C4-2B (cell line): Measurements from ENCODE around the gene EEPD1.

ENCODE experiments used
- H3K27ac ChIP-seq: fragments of 450-650 bp; 2 replicates; pipeline ENCODE4 v1.5.1; 2017
- CTCF ChIP-seq: fragments of 450-650 bp; conservative IDR thresholded peaks from 2 replicates; pipeline ENCODE4 v1.5.1; 2017; ENCODE audit warnings: mild to moderate bottlenecking
- ZFX ChIP-seq: fragments of 450-650 bp; IDR thresholded peaks from 2 replicates; pipeline ENCODE4 v1.6.1; 2017

The EEPD1 gene

GRCh38 chr7:36208426-36208825, 55.4 kb downstream of the EEPD1 start:
- TF ChIP-seq CTCF (no peak), ZFX (no peak)
- H3K27ac ChIP-seq = peak overlapping the region; percentile 35

- TF ChIP-seq CTCF (no peak), ZFX (no peak)
- H3K27ac ChIP-seq = no peak overlapping the region
Measured at GRCh38 chr7:36208997-36209813, 56.2 kb downstream of the EEPD1 start.

GRCh38 chr7:36209814-36210183, 56.7 kb downstream of the EEPD1 start:
- TF ChIP-seq ZFX = no peak
- H3K27ac ChIP-seq = no peak overlapping the region

- H3K27ac ChIP-seq = no peak overlapping the region
- TF ChIP-seq CTCF (no peak), ZFX (no peak)
Measured at GRCh38 chr7:36210291-36210922, 57.4 kb downstream of the EEPD1 start.

- TF ChIP-seq ZFX (no peak), CTCF (no peak)
- H3K27ac ChIP-seq = no peak overlapping the region
Measured at GRCh38 chr7:36214608-36215456, 61.8 kb downstream of the EEPD1 start.

- H3K27ac ChIP-seq = no peak overlapping the region
- TF ChIP-seq CTCF (no peak), ZFX (no peak)
Measured at GRCh38 chr7:36215457-36215765, 62.4 kb downstream of the EEPD1 start.

- TF ChIP-seq CTCF (no peak), ZFX (no peak)
- H3K27ac ChIP-seq = no peak overlapping the region
Measured at GRCh38 chr7:36216063-36216684, 63.1 kb downstream of the EEPD1 start.
